Caco-2 (cell line): ENCODE data around the gene SECISBP2L. TPM values are rescaled to one million over a fixed set of nuclear protein-coding genes. Genes with fewer than 3 reads are reported as not detected.

Experiments
- BruUV-seq: library from RNA; stranded (reverse); fragments of 400-500 nt; replicated peaks from 2 replicates; lab custom pipeline; 2021; lab: Mats Ljungman, UMichigan
- CTCF ChIA-PET: fragments of 300-600 bp; sonication (Branson Sonifier 250); formaldehyde crosslinking; loops from one replicate; lab custom pipeline; 2022; ENCODE audit warnings: antibody characterized with exemption; lab: Charles Lee
- POLR2A ChIA-PET: fragments of 300-600 bp; sonication (Branson Sonifier 250); formaldehyde crosslinking; loops from one replicate; lab custom pipeline; 2022; ENCODE audit warnings: antibody characterized with exemption; lab: Charles Lee
- DNase-seq, 2 experiments: peaks; one replicate each; pipeline versions ENCODE4 v3.0.0 to v3.0.0-alpha.2; 2020 to 2022
- H3K27me3 ChIP-seq: replicated peaks from 2 replicates; pipeline ENCODE4 v1.6.0; 2011; ENCODE audit warnings: low read length; ENCODE audit not compliant: control insufficient read depth, insufficient read depth
- H3K36me3 ChIP-seq: 2 replicates; pipeline ENCODE4 v1.5.1; 2011; ENCODE audit warnings: low read length; ENCODE audit not compliant: control insufficient read depth, insufficient read depth
- H3K4me1 ChIP-seq: fragments of 250-450 bp; sonication (Bioruptor Pico); 2 replicates; pipeline ENCODE4 v1.5.1; 2020; ENCODE audit warnings: mild to moderate bottlenecking
- H3K4me3 ChIP-seq: 2 replicates; pipeline ENCODE4 v1.5.1; 2011; ENCODE audit warnings: low read depth, mild to moderate bottlenecking, control low read depth, low read length
- H3K9me3 ChIP-seq: fragments of 250-450 bp; sonication (Bioruptor Pico); 2 replicates; pipeline ENCODE4 v1.5.1; 2020; ENCODE audit warnings: mild to moderate bottlenecking, moderate library complexity
- H3K27ac Mint-ChIP-seq: one replicate; pipeline ENCODE4 v1.8.0; 2022; ENCODE audit warnings: mixed read lengths; ENCODE audit not compliant: unreplicated experiment
- H3K27me3 Mint-ChIP-seq: one replicate; pipeline ENCODE4 v1.8.0; 2022; ENCODE audit warnings: mixed read lengths; ENCODE audit not compliant: insufficient read depth, unreplicated experiment
- H3K36me3 Mint-ChIP-seq: one replicate; pipeline ENCODE4 v1.8.0; 2022; ENCODE audit warnings: mild to moderate bottlenecking, mixed read lengths; ENCODE audit not compliant: insufficient read depth, unreplicated experiment
- H3K4me1 Mint-ChIP-seq: one replicate; pipeline ENCODE4 v1.8.0; 2022; ENCODE audit warnings: low read depth, mixed read lengths; ENCODE audit not compliant: unreplicated experiment
- H3K4me3 Mint-ChIP-seq: one replicate; pipeline ENCODE4 v1.8.0; 2022; ENCODE audit warnings: mild to moderate bottlenecking, moderate library complexity, mixed read lengths; ENCODE audit not compliant: unreplicated experiment
- H3K9me3 Mint-ChIP-seq: one replicate; pipeline ENCODE4 v1.8.0; 2022; ENCODE audit warnings: mixed read lengths; ENCODE audit not compliant: unreplicated experiment
- CTCF ChIP-seq, 2 experiments: fragments of 200-600 bp in 1 of 2; IDR thresholded peaks; 1 replicate in 1 of 2; 2 replicates in 1 of 2; pipeline versions ENCODE4 v1.5.1 to v1.8.0; 2011 to 2022; ENCODE audit warnings: antibody characterized with exemption in 1 of 2, control low read depth in 1 of 2, inconsistent platforms in 1 of 2, low read depth in 1 of 2, low read length in 1 of 2, mild to moderate bottlenecking in 1 of 2, moderate library complexity in 1 of 2; ENCODE audit not compliant: insufficient read depth in 1 of 2, severe bottlenecking in 1 of 2, unreplicated experiment in 1 of 2
- intact Hi-C: fragments of 100-400 bp; cut with micrococcal nuclease; formaldehyde crosslinking; loops from one replicate; pipeline ENCODE4 v1.10.0; 2022; ENCODE audit not compliant: unreplicated experiment
- total RNA-seq: library from RNA; stranded (reverse); gene quantifications from 2 replicates; pipeline ENCODE4 v1.2.3, GENCODE V29; 2022

The SECISBP2L gene
- total RNA-seq, 1 experiment from 2014 or later: 27.9 TPM

DNA sequence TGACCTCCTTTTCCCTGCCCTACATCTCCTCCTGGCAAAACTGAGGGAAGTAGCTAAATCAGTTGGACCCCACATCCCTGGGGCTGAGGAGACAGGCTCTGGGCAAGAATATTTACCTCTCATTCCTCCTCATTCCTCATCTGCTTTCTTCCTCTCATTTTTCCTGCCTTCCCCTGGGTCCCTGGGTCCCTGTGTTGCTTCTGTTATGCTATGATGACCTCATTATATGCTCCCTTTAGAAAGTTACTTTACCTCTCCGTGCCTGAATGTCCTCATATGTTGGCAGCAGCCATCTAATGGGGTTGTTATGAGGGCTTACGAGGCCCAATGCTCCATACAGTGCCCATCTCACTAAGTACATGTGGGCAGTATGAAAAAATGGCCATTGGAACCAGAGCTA, 81.3 kb downstream of the SECISBP2L start:
- Mint-ChIP-seq H3K9me3 (no peaks in the 10 kb centered on the region), H3K4me3 (peak overlapping the region; percentile 6), H3K36me3 (no peaks in the 10 kb centered on the region), H3K27me3 (peaks cover 17% of the 10 kb centered on the region), H3K4me1 (peaks cover 11% of the 10 kb centered on the region), H3K27ac (no peak overlapping the region)
- no peak for TF ChIP-seq CTCF (IDR thresholded peaks at IDR 0.05; ENCODE audit: insufficient read depth in 1 of 2, low read depth in 1 of 2, low read length in 1 of 2, severe bottlenecking in 1 of 2, unreplicated experiment in 1 of 2)
- Histone ChIP-seq H3K4me1 (no peaks in the 10 kb centered on the region), H3K9me3 (no peaks in the 10 kb centered on the region), H3K4me3 (no peak overlapping the region), H3K36me3 (no peaks in the 10 kb centered on the region), H3K27me3 (no peaks in the 10 kb centered on the region; the same call in none of the 2 replicates)
- ChIA-PET POLR2A (no interaction called here), CTCF (interaction anchor here (1.5 to 3.7 kb wide), 2 partner anchors 10 to 103 kb away, joined by 20 to 41 read pairs; no protein-coding TSS in a partner anchor)
- intact Hi-C loops: no loop called here
- no TSS peak for BruUV-seq
- DNase-seq: no peak

GRCh38 chr15:48963524-48964113, 82.6 kb downstream of the SECISBP2L start, which contains the start of gene SHC4:
Gene SHC4 (minus strand): TSS chr15:48963919. CDS start chr15:48963015, 904 bp downstream.
- no peaks in the 10 kb centered on the region for H3K36me3 Mint-ChIP-seq
- Histone ChIP-seq H3K4me1 (no peaks in the 10 kb centered on the region), H3K9me3 (no peaks in the 10 kb centered on the region), H3K4me3 (peak within 1 kb of the TSS; percentile 32), H3K27me3 (no peaks in the 10 kb centered on the region; the same call in none of the 2 replicates), H3K36me3 (no peaks in the 10 kb centered on the region)
- H3K4me1 Mint-ChIP-seq: peaks cover 11% of the 10 kb centered on the region
- intact Hi-C loops: no loop called here
- DNase-seq: peak in 1 of 2 experiments; percentile 35
- H3K27me3 Mint-ChIP-seq: peaks cover 19% of the 10 kb centered on the region
- H3K27ac Mint-ChIP-seq: no peak within 1 kb of the TSS
- BruUV-seq: no TSS peak
- H3K9me3 Mint-ChIP-seq: no peaks in the 10 kb centered on the region
- ChIA-PET CTCF (interaction anchor here (0.8 to 3.7 kb wide), 3 partner anchors 12 to 1181 kb away, joined by 3 to 41 read pairs (median 9); no protein-coding TSS in a partner anchor), POLR2A (no interaction called here)
- peak in 1 of 2 experiments; percentile 12 for TF ChIP-seq CTCF (IDR thresholded peaks at IDR 0.05; ENCODE audit: insufficient read depth in 1 of 2, low read depth in 1 of 2, low read length in 1 of 2, severe bottlenecking in 1 of 2, unreplicated experiment in 1 of 2)
- H3K4me3 Mint-ChIP-seq: peak within 1 kb of the TSS; percentile 70

- Mint-ChIP-seq H3K36me3 (no peaks in the 10 kb centered on the region), H3K4me1 (peaks cover 11% of the 10 kb centered on the region), H3K27me3 (peaks cover 19% of the 10 kb centered on the region), H3K27ac (no peak overlapping the region), H3K4me3 (peak overlapping the region; percentile 70), H3K9me3 (no peaks in the 10 kb centered on the region)
- ChIA-PET CTCF (interaction anchor here (2.0 to 3.7 kb wide), 2 partner anchors 12 to 101 kb away, joined by 9 to 41 read pairs; no protein-coding TSS in a partner anchor), POLR2A (no interaction called here)
- Histone ChIP-seq H3K4me3 (peak overlapping the region; percentile 32), H3K9me3 (no peaks in the 10 kb centered on the region), H3K4me1 (no peaks in the 10 kb centered on the region), H3K27me3 (no peaks in the 10 kb centered on the region; the same call in none of the 2 replicates), H3K36me3 (no peaks in the 10 kb centered on the region)
- DNase-seq: no peak
- no TSS peak for BruUV-seq
- intact Hi-C loops: no loop called here
- no peak for TF ChIP-seq CTCF (IDR thresholded peaks at IDR 0.05; ENCODE audit: insufficient read depth in 1 of 2, low read depth in 1 of 2, low read length in 1 of 2, severe bottlenecking in 1 of 2, unreplicated experiment in 1 of 2)
Observed at GRCh38 chr15:48962662-48963523, 83.4 kb downstream of the SECISBP2L start.
